NCI-H1694 (cell line): Measurements from ENCODE around the gene GAGE12D.
"Not testable (repeated sequence)": the region's sequence is repeated elsewhere in the genome, so short reads cannot be mapped to it uniquely, and the experiment has no call there.

Experiments used
- DNase-seq: peaks from one replicate; lab custom pipeline; 2025; lab: John Stamatoyannopoulos, UW

Gene GAGE12D

GRCh38 chrX:49541433-49541832, at the start of gene GAGE12D:
Gene GAGE12D, plus strand, starts transcription at chrX:49541733. Its CDS starts 1,155 bp downstream, at chrX:49542888.
- DNase-seq, result not testable (repeated sequence)

GRCh38 chrX:49531877-49532276, 9.7 kb upstream of the GAGE12D start, which contains the start of gene GAGE12C:
Gene GAGE12C, plus strand, starts transcription at chrX:49532177. Its CDS starts 1,155 bp downstream, at chrX:49533332.
- not testable (repeated sequence) for DNase-seq

- not testable (repeated sequence) for DNase-seq
Measured at GRCh38 chrX:49550989-49551388, 9.5 kb downstream of the GAGE12D start, which contains the start of gene GAGE12E. Gene GAGE12E, plus strand, starts transcription at chrX:49551289. Its CDS starts 1,155 bp downstream, at chrX:49552444.

GRCh38 chrX:49560542-49560941, 19.0 kb downstream of the GAGE12D start, which contains the start of gene GAGE12F:
Gene GAGE12F, plus strand, starts transcription at chrX:49560842. Its CDS starts 1,155 bp downstream, at chrX:49561997.
- DNase-seq, result not testable (repeated sequence)

- DNase-seq, result not testable (repeated sequence)
Measured at GRCh38 chrX:49568728-49569127, 27.2 kb downstream of the GAGE12D start.

GRCh38 chrX:49569152-49569551, 27.6 kb downstream of the GAGE12D start:
- not testable (repeated sequence) for DNase-seq

GRCh38 chrX:49570100-49570499, 28.6 kb downstream of the GAGE12D start, which contains the start of gene GAGE12G:
Gene GAGE12G, plus strand, starts transcription at chrX:49570400. Its CDS starts 1,155 bp downstream, at chrX:49571555.
- not testable (repeated sequence) for DNase-seq

- DNase-seq, result not testable (repeated sequence)
Measured at GRCh38 chrX:49579649-49580048, 38.1 kb downstream of the GAGE12D start, which contains the start of gene GAGE12H. Gene GAGE12H, plus strand, starts transcription at chrX:49579949. Its CDS starts 1,155 bp downstream, at chrX:49581104.

GRCh38 chrX:49589196-49589595, 47.7 kb downstream of the GAGE12D start, which contains the start of gene GAGE2A:
Gene GAGE2A, plus strand, starts transcription at chrX:49589496. Its CDS starts 1,155 bp downstream, at chrX:49590651.
- DNase-seq, result not testable (repeated sequence)

GRCh38 chrX:49589769-49590478, 48.4 kb downstream of the GAGE12D start:
- DNase-seq, result not testable (repeated sequence)

- not testable (repeated sequence) for DNase-seq
Measured at GRCh38 chrX:49590488-49590887, 49.0 kb downstream of the GAGE12D start.
